CD4-positive, alpha-beta memory T cell (primary cell): ENCODE measurements around the gene ARHGAP12. TPM values are rescaled to one million over a fixed set of nuclear protein-coding genes. Genes with fewer than 3 reads are reported as not detected.

Source experiments
- CTCF ChIA-PET: fragments of 350-600 bp; sonication (Branson Sonifier 250); formaldehyde crosslinking; loops from one replicate; lab custom pipeline; 2021; ENCODE audit warnings: inconsistent platforms; ENCODE audit not compliant: partially characterized antibody; lab: Charles Lee
- POLR2A ChIA-PET: fragments of 350-600 bp; sonication (Branson Sonifier 250); formaldehyde crosslinking; loops from one replicate; lab custom pipeline; 2021; ENCODE audit not compliant: partially characterized antibody; lab: Charles Lee
- DNase-seq, 5 donors: peaks; one replicate each; pipeline versions ENCODE4 v3.0.0 to v3.0.0-alpha.2; 2020 to 2022; ENCODE audit warnings: mixed read lengths in 1 of 5
- H3K27ac ChIP-seq: one replicate; pipeline ENCODE4 v1.7.0; 2013; ENCODE audit warnings: low read depth, low read length
- H3K27me3 ChIP-seq: 2 replicates; pipeline ENCODE4 v1.7.0; 2013; ENCODE audit warnings: mild to moderate bottlenecking, low read length, moderate library complexity; ENCODE audit not compliant: insufficient read depth
- H3K36me3 ChIP-seq: 2 replicates; pipeline ENCODE4 v1.7.0; 2013; ENCODE audit warnings: mild to moderate bottlenecking, low read length, moderate library complexity; ENCODE audit not compliant: insufficient read depth
- H3K4me1 ChIP-seq: 2 replicates; pipeline ENCODE4 v1.7.0; 2013; ENCODE audit warnings: mild to moderate bottlenecking, low read length, moderate library complexity; ENCODE audit not compliant: insufficient read depth
- H3K4me3 ChIP-seq, 2 donors: one replicate each; pipeline ENCODE4 v1.7.0; 2013; ENCODE audit warnings: low read length in 2 of 2, mild to moderate bottlenecking in 1 of 2
- H3K9me3 ChIP-seq, 2 donors: one replicate each; pipeline ENCODE4 v1.7.0; 2013; ENCODE audit warnings: low read length in 2 of 2, control low read depth in 1 of 2; ENCODE audit not compliant: control insufficient read depth in 1 of 2
- H3K27ac Mint-ChIP-seq, 7 donors: one replicate each; pipeline ENCODE4 v1.8.0; 2020 to 2021; ENCODE audit warnings: mixed read lengths in 7 of 7, mild to moderate bottlenecking in 6 of 7, inconsistent platforms in 3 of 7, moderate library complexity in 3 of 7
- H3K27me3 Mint-ChIP-seq, 2 donors: one replicate each; pipeline ENCODE4 v1.8.0; 2020 to 2021; ENCODE audit warnings: mixed read lengths in 2 of 2
- H3K36me3 Mint-ChIP-seq, 2 donors: one replicate each; pipeline ENCODE4 v1.8.0; 2020 to 2021; ENCODE audit warnings: mixed read lengths in 2 of 2, inconsistent platforms in 1 of 2, mild to moderate bottlenecking in 1 of 2
- H3K4me1 Mint-ChIP-seq, 4 donors: one replicate each; pipeline ENCODE4 v1.8.0; 2020 to 2021; ENCODE audit warnings: mixed read lengths in 4 of 4, mild to moderate bottlenecking in 1 of 4
- H3K4me3 Mint-ChIP-seq, 8 donors: one replicate each; pipeline ENCODE4 v1.8.0; 2020 to 2021; ENCODE audit warnings: mixed read lengths in 8 of 8, mild to moderate bottlenecking in 7 of 8, moderate library complexity in 6 of 8, inconsistent platforms in 3 of 8
- H3K9me3 Mint-ChIP-seq, 8 donors: one replicate each; pipeline ENCODE4 v1.8.0; 2020 to 2021; ENCODE audit warnings: mixed read lengths in 8 of 8, mild to moderate bottlenecking in 5 of 8, inconsistent platforms in 3 of 8, moderate library complexity in 1 of 8
- intact Hi-C: fragments of 100-400 bp; cut with micrococcal nuclease; formaldehyde crosslinking; loops from one replicate; pipeline ENCODE4 v1.15.1; 2023
- polyA plus RNA-seq, 2 donors: library from polyadenylated mRNA; unstranded; fragments of 300-500 nt; fragmentation: Illumina TruSeq; gene quantifications; one replicate each; pipeline ENCODE4 v1.2.3, GENCODE V29; 2021
- total RNA-seq, 2 experiments: library from RNA; stranded (reverse); gene quantifications; one replicate each; pipeline ENCODE4 v1.2.3, GENCODE V29; 2021

ARHGAP12 gene
- total and polyA plus RNA-seq, 4 experiments from 2014 or later, result 9.6 to 31.2 (median 21.5) TPM

DNA sequence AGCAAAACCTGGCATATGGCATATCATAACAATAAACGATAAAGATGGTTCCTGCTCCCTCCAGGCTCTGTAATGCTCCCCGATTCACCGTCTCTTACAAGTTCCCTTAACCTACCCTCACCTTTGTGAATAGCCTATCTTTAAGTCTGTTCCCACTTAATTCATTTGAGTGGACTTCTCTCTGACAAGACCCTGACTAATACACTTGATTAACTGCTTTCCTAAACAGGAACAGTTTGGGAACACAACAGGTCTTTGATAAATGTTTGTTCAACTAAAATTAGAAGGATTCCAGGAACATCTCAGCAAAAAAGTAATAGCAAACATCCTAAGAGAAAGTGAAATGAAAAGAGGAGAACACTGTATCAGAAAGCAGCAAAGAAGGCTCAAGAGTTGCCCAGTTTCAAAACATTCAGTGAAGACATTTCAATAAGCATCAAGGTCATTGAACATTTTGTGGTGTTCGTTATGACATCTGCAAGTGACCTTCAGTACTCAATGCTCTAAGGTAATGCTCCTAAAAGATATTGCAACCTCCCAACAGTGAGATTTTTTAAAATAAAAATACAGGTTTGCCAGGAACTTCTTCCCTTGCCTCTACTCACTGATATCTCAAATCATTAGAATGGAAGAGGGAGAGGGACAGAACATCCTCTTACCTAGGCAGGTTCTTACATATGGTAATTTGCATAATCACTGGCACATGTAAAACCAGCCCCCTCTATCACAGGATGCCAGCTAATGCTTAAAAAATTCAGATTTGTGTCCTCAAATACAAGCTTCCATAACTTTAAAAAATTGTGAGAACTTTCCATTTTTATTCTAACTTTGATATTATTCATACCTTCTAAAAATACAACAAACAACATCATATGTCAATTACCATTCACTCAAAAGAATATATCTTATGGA lies 11.4 kb upstream of the ARHGAP12 start:
- intact Hi-C loops, result no loop called here
- DNase-seq, result no peak
- no peaks in the 10 kb centered on the region for H3K9me3 ChIP-seq
- no peak overlapping the region for H3K27ac ChIP-seq
- Mint-ChIP-seq H3K27me3 (no peaks in the 10 kb centered on the region), H3K27ac (peak overlapping the region in 1 of 7 donors; percentile 74), H3K36me3 (no peaks in the 10 kb centered on the region), H3K4me3 (no peak overlapping the region), H3K9me3 (no peaks in the 10 kb centered on the region), H3K4me1 (peaks cover 0 to 4% (median 4%) of the 10 kb centered on the region in 4 donors)
- H3K36me3 ChIP-seq, result no peaks in the 10 kb centered on the region
- H3K4me3 ChIP-seq, result no peak overlapping the region
- no peaks in the 10 kb centered on the region for H3K4me1 ChIP-seq
- ChIA-PET POLR2A (no interaction called here), CTCF (no interaction called here)
- no peaks in the 10 kb centered on the region for H3K27me3 ChIP-seq

- Mint-ChIP-seq H3K27me3 (no peaks in the 10 kb centered on the region), H3K4me3 (no peak overlapping the region), H3K27ac (no peak overlapping the region), H3K4me1 (peaks cover 0 to 4% (median 4%) of the 10 kb centered on the region in 4 donors), H3K36me3 (no peaks in the 10 kb centered on the region), H3K9me3 (peaks cover 0 to 2% (median 0%) of the 10 kb centered on the region in 8 donors)
- DNase-seq, result no peak
- POLR2A ChIA-PET, result no interaction called here
- Histone ChIP-seq H3K4me3 (no peak overlapping the region), H3K36me3 (no peaks in the 10 kb centered on the region), H3K27ac (no peak overlapping the region), H3K9me3 (no peaks in the 10 kb centered on the region), H3K4me1 (no peaks in the 10 kb centered on the region), H3K27me3 (no peaks in the 10 kb centered on the region)
- CTCF ChIA-PET, result no interaction called here
- intact Hi-C loops, result no loop called here
Measured at GRCh38 chr10:31937371-31937770, 8.7 kb upstream of the ARHGAP12 start.

DNA sequence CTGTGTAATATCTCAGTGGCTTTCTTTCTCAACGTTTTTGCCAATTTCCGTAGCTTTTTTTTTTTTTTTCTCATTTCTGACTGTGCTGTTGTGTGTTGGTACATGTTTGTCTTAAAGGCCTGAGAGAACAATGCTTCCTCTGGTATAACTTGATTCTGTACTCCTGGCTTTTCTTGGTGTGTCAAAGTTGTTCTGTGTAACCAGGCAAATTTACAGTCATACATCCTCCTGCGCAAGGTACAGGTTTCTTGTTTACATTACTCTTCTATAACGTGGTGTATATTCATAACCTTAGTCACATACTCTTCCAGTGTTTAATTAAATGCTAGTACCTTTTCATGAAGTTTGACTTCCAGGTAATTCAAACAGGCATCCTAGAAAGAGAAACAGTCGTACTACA lies 8.3 kb upstream of the ARHGAP12 start:
- CTCF ChIA-PET, result interaction anchor here (1.4 kb wide), 1 partner anchor 75 kb away, joined by 3 read pairs; no protein-coding TSS in a partner anchor
- no peaks in the 10 kb centered on the region for H3K27me3 Mint-ChIP-seq
- H3K9me3 ChIP-seq, result no peaks in the 10 kb centered on the region
- no peaks in the 10 kb centered on the region for H3K4me1 ChIP-seq
- no peaks in the 10 kb centered on the region for H3K36me3 ChIP-seq
- peaks cover 0 to 2% (median 0%) of the 10 kb centered on the region in 8 donors for H3K9me3 Mint-ChIP-seq
- no peaks in the 10 kb centered on the region for H3K27me3 ChIP-seq
- no peak overlapping the region for H3K27ac ChIP-seq
- peaks cover 0 to 4% (median 4%) of the 10 kb centered on the region in 4 donors for H3K4me1 Mint-ChIP-seq
- DNase-seq, result no peak
- no peaks in the 10 kb centered on the region for H3K36me3 Mint-ChIP-seq
- H3K4me3 ChIP-seq, result no peak overlapping the region
- H3K4me3 Mint-ChIP-seq, result no peak overlapping the region
- no peak overlapping the region for H3K27ac Mint-ChIP-seq
- POLR2A ChIA-PET, result no interaction called here
- intact Hi-C loops, result no loop called here

GRCh38 chr10:31936086-31936485 lies 7.5 kb upstream of the ARHGAP12 start:
- H3K4me1 Mint-ChIP-seq, result peaks cover 0 to 2% (median 2%) of the 10 kb centered on the region in 4 donors
- no peaks in the 10 kb centered on the region for H3K27me3 Mint-ChIP-seq
- Histone ChIP-seq H3K36me3 (no peaks in the 10 kb centered on the region), H3K27ac (no peak overlapping the region), H3K27me3 (no peaks in the 10 kb centered on the region), H3K9me3 (no peaks in the 10 kb centered on the region), H3K4me3 (no peak overlapping the region), H3K4me1 (no peaks in the 10 kb centered on the region)
- ChIA-PET CTCF (interaction anchor here (1.4 kb wide), 1 partner anchor 74 kb away, joined by 3 read pairs; no protein-coding TSS in a partner anchor), POLR2A (no interaction called here)
- peak overlapping the region in 1 of 7 donors; percentile 22 for H3K27ac Mint-ChIP-seq
- H3K4me3 Mint-ChIP-seq, result no peak overlapping the region
- peaks cover 0 to 2% (median 0%) of the 10 kb centered on the region in 8 donors for H3K9me3 Mint-ChIP-seq
- DNase-seq, result no peak
- intact Hi-C loops, result no loop called here
- no peaks in the 10 kb centered on the region for H3K36me3 Mint-ChIP-seq

GRCh38 chr10:31935678-31936077 lies 7.0 kb upstream of the ARHGAP12 start:
- Histone ChIP-seq H3K4me3 (no peak overlapping the region), H3K27ac (no peak overlapping the region), H3K9me3 (no peaks in the 10 kb centered on the region), H3K4me1 (peaks cover 2% of the 10 kb centered on the region), H3K36me3 (no peaks in the 10 kb centered on the region), H3K27me3 (no peaks in the 10 kb centered on the region)
- peak overlapping the region in 1 of 7 donors; percentile 22 for H3K27ac Mint-ChIP-seq
- CTCF ChIA-PET, result interaction anchor here (1.4 kb wide), 1 partner anchor 74 kb away, joined by 3 read pairs; no protein-coding TSS in a partner anchor
- H3K9me3 Mint-ChIP-seq, result peaks cover 0 to 2% (median 0%) of the 10 kb centered on the region in 8 donors
- intact Hi-C loops, result no loop called here
- no peak for DNase-seq
- POLR2A ChIA-PET, result no interaction called here
- no peaks in the 10 kb centered on the region for H3K36me3 Mint-ChIP-seq
- no peaks in the 10 kb centered on the region for H3K27me3 Mint-ChIP-seq
- no peak overlapping the region for H3K4me3 Mint-ChIP-seq
- H3K4me1 Mint-ChIP-seq, result peaks cover 0 to 2% (median 0%) of the 10 kb centered on the region in 4 donors

- H3K27ac ChIP-seq, result no peak overlapping the region
- no peaks in the 10 kb centered on the region for H3K27me3 ChIP-seq
- H3K9me3 ChIP-seq, result no peaks in the 10 kb centered on the region
- no peaks in the 10 kb centered on the region for H3K36me3 Mint-ChIP-seq
- no peak for DNase-seq
- ChIA-PET POLR2A (no interaction called here), CTCF (no interaction called here)
- peaks cover 0 to 2% (median 0%) of the 10 kb centered on the region in 8 donors for H3K9me3 Mint-ChIP-seq
- no peaks in the 10 kb centered on the region for H3K36me3 ChIP-seq
- peaks cover 7 to 14% (median 11%) of the 10 kb centered on the region in 4 donors for H3K4me1 Mint-ChIP-seq
- H3K27ac Mint-ChIP-seq, result no peak overlapping the region
- H3K4me1 ChIP-seq, result peaks cover 18% of the 10 kb centered on the region
- intact Hi-C loops, result no loop called here
- H3K27me3 Mint-ChIP-seq, result no peaks in the 10 kb centered on the region
- H3K4me3 Mint-ChIP-seq, result no peak overlapping the region
- H3K4me3 ChIP-seq, result no peak overlapping the region
Measured at GRCh38 chr10:31932838-31933237, 4.2 kb upstream of the ARHGAP12 start.

- Histone ChIP-seq H3K4me3 (no peak overlapping the region), H3K4me1 (peaks cover 35% of the 10 kb centered on the region), H3K36me3 (no peaks in the 10 kb centered on the region), H3K27ac (no peak overlapping the region), H3K9me3 (no peaks in the 10 kb centered on the region), H3K27me3 (no peaks in the 10 kb centered on the region)
- ChIA-PET CTCF (interaction anchor here (0.7 to 1.8 kb wide), 4 partner anchors 19 to 76 kb away, joined by 3 to 9 read pairs (median 4); no protein-coding TSS in a partner anchor), POLR2A (interaction anchor here (1.0 to 1.5 kb wide), 3 partner anchors 74 to 932 kb away, joined by 3 to 5 read pairs (median 3); no protein-coding TSS in a partner anchor)
- H3K9me3 Mint-ChIP-seq, result peaks cover 0 to 2% (median 0%) of the 10 kb centered on the region in 8 donors
- intact Hi-C loops, result loop anchor here (1.0 kb wide), 2 partner anchors 74 to 125 kb away; partner anchors contain the start of gene KIF5B
- DNase-seq, result no peak
- no peak overlapping the region for H3K4me3 Mint-ChIP-seq
- H3K27me3 Mint-ChIP-seq, result no peaks in the 10 kb centered on the region
- H3K27ac Mint-ChIP-seq, result peak overlapping the region in 1 of 7 donors; percentile 24
- H3K36me3 Mint-ChIP-seq, result peaks cover 0 to 3% of the 10 kb centered on the region in 2 donors
- H3K4me1 Mint-ChIP-seq, result peaks cover 23 to 32% (median 28%) of the 10 kb centered on the region in 4 donors
Measured at GRCh38 chr10:31930856-31931255, 2.2 kb upstream of the ARHGAP12 start.
